HG03280 (cell line): ENCODE measurements around the gene FAM89B.
"Not testable (repeated sequence)": the region's sequence is repeated elsewhere in the genome, so short reads cannot be mapped to it uniquely, and the experiment has no call there.

Experiments
- ATAC-seq: cut with Tn5 transposase; IDR thresholded peaks from one replicate; pipeline ENCODE4 v1.9.1; 2021; ENCODE audit warnings: mild to moderate bottlenecking, moderate library complexity; ENCODE audit not compliant: unreplicated experiment

FAM89B gene

DNA sequence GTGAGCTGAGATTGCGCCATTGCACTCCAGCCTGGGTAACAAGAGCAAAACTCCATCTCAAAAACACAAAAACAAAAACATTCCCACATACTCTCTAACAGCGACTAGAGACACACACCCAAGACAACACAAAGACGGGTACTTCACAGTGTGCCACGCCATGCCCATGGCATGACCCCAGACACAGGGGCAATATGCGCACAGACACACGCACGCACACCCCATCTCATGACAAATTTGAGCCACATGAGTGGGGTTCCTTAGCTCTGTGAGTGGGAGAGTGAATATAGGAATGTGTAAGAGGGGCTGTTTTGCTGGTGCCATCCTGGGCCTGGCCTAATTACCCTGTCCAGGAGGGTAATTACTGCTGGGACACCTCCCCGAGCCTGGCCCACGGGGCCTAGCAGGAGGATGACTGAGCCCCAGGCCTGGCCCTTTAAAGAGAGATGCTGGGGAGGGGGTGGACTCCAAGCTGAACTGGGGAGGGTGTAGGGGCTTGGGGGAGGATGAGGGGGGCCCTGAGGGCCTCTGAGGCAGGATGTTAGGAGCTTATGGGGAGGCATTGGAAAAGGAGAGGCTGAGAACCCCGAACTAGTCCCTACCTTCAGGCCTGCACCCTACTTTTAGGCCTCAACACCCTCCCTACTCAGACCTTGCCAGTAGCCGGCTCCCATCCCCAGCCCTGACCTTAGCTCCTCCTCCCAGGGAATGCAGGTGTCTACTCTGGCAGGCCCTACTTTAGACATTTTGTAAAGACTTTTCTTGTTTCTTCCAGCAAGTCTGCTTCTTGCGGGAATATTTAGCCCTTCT, 15.7 kb upstream of the FAM89B start:
- no peak for ATAC-seq

DNA sequence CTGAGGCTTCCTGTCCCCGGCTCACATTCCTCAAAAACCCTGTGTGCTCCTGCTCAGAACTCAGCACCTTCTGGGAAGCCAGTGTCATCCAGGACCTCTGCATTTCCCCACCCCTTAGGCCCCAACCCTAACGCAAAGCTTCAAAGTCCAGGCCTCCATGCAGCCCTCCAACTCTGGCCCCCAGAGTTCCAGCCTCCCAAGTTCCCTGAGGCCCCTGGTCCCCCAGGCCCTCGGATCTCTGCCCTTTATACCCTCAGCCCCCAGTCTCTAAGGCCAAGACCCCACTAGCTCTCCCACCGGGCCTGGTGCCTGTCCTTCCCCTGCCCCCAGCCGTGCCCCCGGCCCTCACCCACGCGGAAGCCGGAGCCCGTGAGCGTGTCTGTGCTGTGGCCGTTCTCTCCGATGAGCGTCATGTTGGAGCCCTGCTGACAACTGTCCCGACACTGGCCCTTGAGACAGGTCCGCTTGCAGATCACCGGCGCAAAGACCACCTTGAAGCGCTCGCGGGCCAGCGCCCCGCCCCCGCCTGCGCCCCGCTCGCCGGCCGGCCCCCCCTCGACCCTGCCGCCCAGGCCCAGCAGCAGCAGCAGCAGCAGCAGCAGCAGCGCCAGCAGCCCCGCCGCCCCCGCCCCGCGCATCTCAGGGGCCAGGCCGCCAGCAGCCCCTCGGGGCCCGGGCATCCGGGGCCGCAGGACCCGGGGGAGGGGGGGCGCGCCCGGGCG, 14.9 kb upstream of the FAM89B start:
- ATAC-seq: no peak

DNA sequence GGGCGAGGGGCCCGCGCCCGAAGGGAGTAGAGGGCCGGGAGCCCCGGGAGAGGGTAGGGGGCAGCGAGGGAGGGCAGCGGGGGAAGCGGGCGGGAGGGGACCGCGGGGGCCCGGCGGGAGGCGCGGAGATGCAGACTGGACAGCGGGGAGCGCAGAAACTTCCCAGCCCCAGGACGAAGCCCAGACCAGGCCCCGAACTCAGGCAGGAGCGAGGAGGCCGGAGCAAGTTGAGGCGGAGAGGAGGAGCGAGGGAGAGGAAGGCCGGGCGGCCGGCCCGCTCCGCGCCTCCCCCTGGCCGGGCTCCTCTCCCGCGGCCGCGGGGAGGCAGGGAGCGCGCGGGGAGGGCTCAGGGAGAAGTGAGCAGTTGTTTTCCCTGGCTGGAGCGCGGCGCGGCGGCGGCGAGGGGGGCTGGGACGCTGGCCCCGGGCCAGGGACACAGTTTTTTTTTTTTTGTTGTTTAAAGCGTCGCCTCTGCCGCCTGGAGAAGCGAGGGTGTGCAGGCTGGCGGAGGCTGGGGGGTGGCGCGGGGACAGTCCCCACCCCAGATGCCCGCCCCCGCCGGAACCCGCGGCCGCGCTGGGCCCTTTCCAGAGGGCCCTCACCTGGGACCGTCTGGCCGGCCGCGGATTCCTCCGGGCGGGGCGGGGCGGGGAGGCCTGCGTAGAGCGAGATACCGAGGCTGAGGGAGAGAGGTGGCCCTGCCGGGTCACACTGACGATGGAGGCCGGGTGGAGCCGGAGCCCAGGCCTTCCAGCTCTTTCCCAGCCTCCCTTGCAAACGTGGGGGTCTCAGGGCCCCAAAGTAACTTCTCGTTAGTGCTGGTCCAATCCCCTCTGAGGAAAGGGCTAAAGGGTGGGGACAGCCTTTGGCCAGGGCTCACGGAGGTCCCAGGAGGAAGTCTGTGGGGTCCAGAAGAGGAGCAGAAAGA, 14.1 kb upstream of the FAM89B start, which contains the start of gene LTBP3:
TSS of gene LTBP3 (minus strand) at position 358 of the 928 bp plus-strand sequence. CDS start 400 bp downstream, outside the sequence.
- ATAC-seq: no peak

DNA sequence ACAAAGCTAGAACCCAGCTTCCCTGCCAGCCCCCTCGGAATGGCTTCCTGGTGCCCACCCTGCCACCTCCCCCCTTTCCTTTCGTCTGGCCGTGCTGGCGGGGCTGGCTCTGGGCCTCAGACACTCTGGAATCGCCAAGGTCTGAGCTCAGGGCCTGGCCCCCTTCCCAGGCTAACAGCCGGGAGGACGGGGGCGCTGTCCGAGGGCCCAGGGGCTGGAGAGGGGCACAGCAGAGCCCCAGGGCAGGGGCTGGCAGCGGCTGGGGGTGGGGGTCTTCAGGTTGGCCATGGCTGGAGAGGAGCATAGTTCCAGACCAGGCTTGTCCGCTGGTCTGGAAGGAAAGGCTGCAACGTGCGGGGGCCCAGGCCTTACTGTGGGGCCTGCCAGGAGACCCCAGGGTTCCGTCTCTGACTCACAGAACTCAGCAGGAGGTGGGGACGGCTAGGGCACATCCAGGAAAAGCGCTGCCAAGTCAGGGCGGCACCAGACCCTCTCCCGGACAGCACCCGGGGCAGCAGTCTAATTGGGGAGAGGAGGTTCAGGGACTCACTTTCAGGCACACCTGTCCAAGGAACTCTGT, 13.3 kb upstream of the FAM89B start:
- no peak for ATAC-seq

DNA sequence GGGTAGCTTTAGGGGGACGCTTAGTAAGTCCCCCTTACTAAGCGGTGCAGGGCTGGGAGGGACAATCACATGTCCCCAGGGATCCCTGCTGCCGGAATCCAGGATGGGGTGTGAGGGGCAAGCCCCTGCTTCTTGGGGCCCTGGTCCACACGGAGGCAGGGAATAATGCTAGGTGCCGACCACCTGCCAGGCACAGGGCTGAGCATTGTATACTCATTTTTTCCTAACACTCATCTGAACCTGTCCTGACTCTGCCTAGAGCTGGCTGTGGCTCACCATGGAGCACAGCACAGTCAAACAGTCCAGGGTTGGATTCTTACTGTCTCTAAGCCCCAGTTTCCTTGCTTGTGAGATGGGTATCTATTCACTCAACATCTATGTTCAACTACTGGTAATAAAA, 12.8 kb upstream of the FAM89B start:
- ATAC-seq: no peak

DNA sequence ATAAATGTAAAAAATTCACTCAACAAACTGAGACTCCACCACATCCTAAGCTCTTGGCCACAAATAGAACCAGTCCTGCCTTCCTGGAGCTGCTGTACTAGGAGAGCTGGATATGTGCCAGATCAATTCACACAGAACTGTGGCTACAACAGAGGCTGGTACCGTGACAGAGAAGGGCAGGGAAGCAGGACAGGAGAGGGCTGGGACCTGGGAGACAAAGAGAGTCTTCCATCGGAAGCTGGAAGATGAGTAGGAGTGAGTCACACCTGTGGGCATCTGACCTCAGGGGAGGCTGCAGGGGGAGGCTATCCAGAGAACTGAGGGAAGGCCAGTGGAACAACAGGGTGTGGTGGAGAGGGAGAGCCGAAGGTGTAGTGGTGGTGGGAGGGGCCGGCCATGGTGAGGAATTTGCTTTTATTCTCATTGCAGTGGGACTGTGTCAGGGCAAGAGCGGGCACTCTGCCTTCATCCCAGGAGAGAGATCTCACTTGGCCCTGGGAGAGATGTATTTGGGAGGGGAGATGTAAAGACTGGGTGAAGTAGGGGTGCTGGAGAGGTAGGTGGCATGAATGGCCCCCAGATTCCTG, 12.3 kb upstream of the FAM89B start:
- ATAC-seq: no peak

DNA sequence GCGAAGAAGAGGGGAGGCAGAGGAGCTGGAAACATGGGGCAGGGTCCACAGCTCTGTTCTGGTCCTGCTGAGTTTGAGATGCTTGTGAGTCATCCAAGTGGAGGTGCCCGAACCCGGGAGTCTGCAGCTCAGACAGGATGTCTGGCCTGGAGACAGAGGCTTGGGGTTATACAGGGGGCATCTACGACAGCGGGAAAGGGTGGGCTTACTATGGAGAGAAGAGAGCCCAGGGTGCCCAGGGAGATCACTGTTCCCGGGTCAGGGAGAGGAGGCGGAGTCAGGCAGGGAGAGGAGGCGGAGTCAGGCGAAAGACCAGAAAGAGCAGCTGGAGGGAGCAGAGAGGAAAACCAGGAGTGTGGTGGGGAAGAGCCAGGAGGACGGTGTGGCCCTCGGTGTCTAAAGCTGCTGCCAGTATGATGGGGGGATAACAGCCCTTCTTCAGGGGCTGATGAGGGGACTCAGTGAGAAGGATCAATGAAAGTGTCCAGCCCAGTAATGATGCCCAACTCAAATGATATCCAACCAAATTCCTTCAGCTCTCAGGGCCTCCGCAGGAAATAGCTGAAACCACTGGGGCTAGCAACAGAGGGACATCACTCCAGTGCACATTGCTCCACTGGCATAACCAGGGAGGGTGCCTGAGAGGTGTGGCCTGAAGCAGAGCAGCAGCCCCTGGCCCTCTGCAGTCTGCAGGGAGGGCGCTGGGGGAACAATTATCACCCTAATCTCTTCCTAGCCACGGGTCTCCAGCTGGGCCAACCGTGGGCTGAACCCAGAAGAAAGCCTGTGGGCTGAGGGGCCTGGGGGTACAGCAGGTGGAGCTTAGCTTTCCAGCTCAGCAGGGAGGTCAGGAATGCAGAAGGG, 11.6 kb upstream of the FAM89B start:
- no peak for ATAC-seq

DNA sequence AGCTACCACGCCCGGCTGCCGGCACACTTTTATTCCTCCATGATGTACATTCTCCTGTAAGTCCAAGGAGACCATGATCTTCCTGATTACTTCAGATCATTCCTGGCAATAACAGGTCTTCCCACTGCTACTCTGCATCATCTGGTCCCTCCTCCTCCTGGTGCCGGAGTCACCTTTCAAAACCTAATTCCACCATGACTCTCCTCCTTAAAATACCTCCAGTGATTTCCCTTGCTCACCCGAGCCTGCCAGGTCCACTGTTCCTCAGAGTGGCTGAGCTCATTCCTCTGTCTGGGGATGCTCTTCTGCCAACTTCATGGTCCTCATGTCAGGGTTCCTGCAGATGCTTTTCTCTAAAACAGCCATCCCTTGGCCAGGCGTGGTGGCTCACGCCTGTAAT, 10.3 kb upstream of the FAM89B start:
- ATAC-seq: no peak

DNA sequence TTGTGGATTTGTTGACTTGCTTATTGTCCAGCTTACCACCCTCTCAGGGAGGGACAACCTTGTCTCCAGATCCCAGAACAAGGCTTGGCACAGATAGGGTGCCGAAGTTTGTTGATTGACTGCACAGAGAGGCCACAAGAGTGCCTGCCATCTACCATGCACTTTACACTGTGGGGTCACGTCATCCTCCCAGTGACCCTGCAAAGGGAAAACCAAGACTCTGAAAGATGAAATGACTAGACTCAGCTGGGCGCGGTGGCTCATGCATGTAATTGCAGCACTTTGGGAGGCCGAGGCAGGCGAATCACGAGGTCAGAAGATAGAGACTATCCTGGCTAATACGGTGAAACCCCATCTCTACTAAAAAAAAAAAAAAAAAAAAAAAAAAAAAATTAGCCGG, 9.6 kb upstream of the FAM89B start:
- ATAC-seq: no peak

DNA sequence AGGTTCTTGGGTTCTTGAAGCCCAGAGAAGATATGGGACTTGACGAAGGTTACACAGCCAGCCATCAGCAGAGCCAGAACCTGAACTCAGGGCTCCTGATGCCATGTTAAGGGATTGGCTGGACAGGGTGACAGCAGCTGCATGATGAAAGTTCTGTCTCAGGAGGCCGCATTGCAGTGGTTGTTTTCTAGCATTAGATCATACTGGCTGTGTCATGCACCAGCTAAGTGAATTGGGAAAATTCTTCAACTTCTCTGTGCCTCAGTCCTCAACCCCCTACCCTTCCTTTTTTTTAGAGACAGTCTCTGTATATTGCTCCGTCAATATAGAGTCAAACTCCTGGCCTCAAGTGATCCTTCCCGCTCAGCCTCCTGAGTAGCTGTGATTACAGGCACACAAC, 8.7 kb upstream of the FAM89B start:
- ATAC-seq: no peak

DNA sequence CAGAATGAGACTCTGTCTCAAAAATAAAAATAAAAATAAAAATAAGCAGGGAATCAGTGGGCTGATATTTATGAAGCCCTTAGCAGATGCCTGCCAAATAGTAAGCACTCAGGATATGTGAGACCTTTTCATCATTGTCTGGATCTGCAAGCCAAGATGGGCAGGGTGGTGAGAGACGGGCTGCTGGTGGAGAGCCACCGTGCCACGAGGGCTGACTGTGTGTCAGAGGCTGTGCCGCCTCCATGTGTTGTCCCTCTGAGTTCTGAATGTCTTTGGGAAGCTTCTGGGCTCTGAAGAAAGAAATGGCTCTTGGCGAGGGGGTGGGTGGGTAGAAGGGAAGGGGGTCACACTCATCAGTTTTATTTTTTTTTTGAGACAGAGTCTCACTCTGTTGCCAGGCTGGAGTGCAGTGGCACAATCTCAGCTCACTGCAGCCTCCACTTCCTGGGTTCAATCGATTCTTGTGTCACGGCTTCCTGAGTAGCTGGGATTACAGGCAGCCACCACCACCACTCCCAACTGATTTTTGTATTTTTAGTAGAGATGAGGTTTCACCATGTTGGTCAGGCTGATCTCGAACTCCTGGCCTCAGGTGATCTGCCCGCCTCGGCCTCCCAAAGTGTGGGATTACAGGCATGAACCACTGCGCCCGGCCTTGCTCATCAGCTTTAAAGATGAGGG, 7.3 kb upstream of the FAM89B start:
- ATAC-seq: not testable (repeated sequence)

DNA sequence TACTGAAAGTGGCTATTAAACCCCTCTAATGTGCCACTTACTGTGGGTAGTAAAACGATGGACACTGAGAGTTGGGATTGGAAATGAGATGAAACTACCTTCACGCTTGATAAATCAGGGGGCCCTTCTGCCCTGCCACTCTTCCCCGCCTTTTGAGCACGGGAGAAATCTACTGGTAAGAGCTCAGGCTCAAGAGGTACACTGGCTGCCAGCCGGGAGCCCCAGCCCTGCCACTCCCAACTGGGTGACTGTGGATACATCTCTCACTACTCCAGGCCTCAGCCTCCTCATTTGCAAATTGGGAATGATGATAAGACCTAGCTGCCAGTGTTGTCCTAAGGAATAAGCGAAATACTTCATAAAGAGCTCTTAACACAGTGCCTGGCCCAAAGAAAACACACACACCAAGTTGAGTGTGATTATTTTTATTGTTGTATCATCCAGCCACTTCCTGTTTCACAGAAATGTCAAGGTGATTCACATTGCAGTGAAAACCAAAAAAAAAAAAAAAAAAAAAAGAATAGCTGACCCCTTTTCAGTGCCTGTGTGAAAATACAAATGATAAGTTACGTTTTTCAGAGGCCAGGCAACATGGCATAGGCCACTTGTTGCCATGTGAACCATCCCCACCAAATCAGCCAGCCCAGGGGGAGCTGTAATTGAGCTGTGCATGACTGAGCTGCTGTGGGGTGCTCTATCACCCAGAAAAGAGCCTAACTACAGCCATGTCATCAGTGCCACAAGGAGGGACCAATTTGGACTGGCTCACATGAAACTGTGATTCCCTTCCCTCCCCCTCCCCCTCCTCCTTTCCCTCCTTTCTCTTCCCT, 6.5 kb upstream of the FAM89B start:
- ATAC-seq: no peak

DNA sequence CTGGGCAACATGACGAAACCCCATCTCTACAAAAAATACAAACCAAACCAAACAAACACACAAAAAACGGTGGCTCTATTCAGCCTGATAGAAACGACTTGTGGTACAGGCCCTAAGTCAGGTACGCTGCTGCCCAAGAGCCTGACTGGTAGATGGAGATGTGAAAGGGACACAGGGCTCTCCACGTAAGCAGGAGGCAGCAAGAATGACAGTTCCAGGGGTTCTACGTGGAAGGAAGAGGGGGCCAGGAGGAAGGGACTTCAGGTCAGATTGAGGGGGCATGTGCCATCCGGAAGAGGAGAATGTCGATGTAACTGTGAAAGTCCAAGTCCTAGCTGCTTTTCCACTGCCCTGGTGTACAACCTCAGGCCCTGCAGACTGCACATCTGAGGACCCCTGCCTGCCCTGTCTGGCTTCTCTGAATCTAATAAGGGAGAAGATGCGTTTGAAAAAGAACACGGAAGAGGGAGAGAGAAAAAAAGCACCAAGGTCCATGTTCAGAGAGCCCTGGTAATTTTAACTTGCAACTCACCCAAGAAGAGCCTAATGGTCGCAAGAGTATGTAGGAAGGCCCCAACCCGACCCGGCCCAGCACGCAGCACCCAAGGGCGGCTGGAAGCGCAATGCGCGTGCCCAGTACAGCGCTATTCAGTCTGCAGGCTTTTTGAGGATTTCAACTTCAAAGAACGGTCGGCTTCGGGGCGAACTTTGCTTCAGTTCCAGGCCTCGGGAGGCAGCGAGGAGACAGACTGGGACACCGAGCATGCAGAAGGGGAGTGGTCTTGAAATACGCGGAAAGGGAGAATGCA, 3.0 kb upstream of the FAM89B start:
- peak; percentile 3 for ATAC-seq

DNA sequence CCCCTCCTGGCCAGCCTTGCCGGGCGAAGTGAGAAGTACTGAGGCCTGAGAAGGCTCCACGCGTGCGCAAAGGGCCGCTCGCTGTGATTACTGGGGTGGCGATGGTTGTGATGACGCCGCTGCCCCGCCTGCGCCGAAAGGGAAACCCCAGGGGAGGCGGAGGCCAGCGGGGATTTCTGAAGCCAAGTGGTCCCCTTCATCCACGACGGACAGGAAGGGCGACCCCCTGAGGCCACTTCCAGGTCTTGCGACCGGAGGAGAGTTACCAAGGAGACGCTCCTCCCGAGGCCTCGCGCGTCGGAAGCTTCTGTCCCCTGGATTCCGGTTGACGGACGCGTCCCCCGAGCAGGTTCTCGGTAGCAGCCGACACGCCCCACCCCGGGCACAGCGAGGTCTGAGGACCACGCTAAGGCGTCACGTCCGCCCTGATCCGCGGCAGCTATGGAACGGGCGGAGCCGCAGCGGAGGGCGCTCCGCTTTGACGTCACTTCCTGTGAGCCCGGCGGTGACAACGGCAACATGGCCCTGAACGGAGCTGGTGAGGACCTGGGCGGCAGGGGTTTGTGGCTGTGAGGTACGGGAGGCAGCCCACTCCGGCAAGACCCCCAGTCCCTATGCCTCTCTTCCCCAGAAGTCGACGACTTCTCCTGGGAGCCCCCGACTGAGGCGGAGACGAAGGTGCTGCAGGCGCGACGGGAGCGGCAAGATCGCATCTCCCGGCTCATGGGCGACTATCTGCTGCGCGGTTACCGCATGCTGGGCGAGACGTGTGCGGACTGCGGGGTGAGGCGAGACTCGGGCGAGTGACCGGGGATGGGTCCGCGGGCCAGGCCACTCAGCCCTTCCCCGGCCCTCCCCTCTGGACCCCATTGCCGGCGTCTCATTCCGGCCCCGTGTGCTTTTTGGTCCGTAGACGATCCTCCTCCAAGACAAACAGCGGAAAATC, 2.1 kb upstream of the FAM89B start, which contains the start of gene ZNRD2:
TSS of gene ZNRD2 (plus strand) at position 505 of the 946 bp plus-strand sequence. CDS start at position 520, 15 bp downstream.
- ATAC-seq: peak; percentile 57

DNA sequence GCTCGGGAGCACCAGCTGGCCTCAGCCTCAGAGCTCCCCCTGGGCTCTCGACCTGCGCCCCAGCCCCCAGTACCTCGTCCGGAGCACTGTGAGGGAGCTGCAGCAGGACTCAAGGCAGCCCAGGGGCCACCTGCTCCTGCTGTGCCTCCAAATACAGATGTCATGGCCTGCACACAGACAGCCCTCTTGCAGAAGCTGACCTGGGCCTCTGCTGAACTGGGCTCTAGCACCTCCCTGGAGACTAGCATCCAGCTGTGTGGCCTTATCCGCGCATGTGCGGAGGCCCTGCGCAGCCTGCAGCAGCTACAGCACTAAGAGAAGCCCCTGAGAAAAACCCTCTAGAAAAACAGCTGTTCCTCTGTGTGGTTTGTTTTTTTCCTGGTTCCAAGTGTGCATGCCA, 918 bp upstream of the FAM89B start:
- ATAC-seq: no peak

DNA sequence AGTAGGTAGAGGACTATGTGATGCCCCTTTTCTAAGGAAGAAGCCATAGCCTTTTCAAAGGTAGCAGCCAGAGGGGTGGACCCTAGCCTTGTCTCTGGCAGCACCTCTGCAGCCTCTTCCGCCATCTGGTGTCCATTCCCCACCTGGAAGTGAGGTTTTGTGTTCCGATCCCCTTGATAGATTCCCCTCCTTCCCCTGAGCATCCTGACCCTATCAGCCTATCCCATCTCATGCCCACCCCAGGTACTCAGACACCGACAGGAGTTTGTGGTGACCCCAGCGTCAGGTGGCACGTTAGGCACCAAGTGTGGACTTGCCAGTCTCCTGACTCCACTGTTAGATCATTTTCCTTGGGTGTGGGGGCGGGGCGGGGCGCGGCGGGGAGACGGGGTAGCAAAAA, 398 bp upstream of the FAM89B start:
- no peak for ATAC-seq
